ENCODE measurements around the gene CSRNP2.
"Not testable (repeated sequence)": the region's sequence is repeated elsewhere in the genome, so short reads cannot be mapped to it uniquely, and the experiment has no call there.

The CSRNP2 gene

DNA sequence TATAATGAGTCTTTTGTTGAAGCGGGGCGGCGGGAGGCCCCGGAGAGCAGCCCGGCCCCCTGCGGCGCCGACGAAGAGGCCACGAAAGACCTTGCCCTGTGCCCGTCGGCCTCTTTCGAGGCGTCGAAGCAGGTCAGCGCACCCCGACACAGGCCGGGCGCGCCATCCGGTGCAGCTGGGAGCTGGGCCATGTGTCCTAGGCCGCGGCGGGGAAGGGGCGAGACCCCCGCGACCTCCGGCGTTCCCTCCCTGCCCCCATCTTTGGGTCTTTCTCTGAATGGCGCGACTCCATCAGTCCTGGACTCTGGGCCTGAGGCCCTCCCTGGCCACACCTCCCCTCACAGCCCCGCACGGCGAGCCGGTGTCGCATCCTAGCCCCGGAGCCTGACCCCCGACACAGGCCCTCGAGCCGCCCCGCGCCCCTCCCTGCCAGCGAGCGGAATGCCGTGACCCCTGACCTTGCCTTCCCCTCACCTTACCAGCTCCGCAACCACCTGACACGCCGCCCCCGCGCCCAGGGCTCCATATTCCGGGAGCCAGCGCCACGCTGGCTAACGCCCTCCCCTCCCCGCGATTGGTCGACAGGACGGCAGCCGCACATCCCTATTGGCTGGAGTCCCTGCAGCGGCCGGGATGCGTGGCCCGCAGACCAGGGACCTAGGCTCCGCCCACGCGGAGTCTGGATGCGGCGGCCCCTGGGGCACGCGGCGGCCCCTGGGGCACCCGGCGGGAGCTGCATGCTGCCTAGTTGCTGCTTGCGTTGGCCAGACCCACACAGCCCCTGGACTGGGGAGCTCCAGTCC lies 57.4 kb downstream of the CSRNP2 start, which contains the start of gene SLC11A2:
Gene SLC11A2, minus strand, starts transcription at position 549 of the 803 bp plus-strand sequence. CDS start 15,656 bp downstream, outside the sequence.
- DNase-seq = peak; percentile 94

- DNase-seq = peak; percentile 4
These were observed 58.0 kb downstream of the CSRNP2 start for GRCh38 chr12:51025338-51025835.

DNA sequence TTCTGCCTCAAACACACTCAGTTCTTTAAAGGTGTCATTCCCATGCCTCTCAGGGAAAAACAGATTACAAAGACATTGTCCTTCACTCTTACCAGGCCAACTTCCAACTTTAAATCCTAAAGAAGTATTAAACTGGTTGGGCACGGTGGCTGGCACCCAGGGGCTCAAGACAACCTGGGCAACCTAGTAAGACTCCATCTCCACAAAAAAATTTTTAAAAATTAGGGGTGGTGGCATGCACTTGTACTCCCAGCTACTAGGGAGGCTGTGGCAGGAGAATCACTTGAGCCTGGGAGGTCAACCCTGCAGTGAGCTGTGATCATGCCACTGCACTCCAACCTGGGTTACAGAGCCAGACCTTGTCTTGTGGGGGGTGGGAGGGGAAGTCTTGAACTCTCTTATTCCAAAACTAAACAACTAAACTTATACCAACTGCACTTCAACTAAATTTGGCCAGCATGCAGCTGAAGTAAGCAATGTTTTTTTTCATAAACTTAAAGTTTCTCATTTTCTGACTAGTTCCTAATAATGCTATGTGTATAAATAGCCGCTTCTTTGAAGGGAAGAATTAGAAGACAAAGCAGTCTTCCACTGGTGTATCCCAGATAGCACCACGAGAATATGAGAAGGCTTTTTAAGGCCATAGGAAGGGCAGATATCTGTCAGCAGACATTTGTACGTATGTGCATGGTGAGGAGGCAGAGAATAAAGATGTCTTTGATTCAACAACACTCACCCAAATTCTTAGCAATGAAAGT lies 59.6 kb downstream of the CSRNP2 start:
- DNase-seq = no peak

- no peak for DNase-seq
These were observed 61.7 kb downstream of the CSRNP2 start for GRCh38 chr12:51021694-51022093.

DNA sequence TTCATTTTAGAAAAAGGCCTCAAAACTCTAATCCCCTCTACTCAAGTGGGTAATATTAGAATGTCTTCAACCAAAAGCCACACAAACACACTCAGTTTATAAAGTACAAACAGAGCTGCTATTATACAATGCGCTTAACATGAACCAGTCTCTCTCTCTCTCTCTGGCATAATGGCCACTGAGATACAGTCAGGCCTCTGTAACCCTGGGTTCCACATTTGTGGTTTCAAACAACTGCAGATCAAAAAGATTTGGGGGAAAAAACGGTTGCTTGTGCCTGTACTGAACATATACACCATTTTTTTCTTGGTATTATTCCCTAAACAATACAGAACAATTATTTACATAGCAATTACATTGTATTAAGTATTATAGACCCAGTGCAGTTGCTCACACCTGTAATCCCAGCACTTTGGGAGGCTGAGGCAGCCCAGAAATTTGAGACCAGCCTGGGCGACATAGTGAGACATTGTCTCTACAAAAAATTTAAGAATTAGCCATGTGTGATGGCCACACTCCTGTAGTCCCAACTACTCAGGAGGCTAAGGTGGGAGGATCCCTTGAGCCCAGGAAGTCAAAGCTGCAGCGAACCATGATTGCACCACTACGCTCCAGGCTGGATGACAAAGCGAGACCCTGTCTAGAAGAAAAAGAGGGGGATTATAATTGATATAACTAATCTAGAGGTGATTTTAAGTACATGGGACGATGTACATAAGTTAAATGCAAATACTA lies 62.8 kb downstream of the CSRNP2 start:
- DNase-seq = no peak

DNA sequence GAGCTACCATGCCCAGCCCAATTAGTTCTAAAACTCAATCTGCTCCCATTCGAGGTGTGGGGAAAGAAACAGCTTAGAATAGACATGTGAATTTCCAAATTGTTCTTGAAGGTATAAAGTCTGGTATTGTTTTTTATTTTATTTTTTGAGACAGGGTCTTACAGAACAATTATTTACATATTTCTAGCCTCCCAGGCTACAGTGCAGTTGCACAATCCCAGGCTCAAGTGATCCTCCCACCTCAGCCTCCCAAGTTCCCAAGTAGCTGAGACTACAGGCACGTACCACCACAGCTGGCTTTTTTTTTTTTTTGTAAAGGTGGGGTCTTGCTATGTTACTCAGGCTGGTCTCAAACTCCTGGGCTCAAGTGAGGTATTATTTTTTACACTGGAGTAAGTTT lies 63.5 kb downstream of the CSRNP2 start:
- no peak for DNase-seq

DNA sequence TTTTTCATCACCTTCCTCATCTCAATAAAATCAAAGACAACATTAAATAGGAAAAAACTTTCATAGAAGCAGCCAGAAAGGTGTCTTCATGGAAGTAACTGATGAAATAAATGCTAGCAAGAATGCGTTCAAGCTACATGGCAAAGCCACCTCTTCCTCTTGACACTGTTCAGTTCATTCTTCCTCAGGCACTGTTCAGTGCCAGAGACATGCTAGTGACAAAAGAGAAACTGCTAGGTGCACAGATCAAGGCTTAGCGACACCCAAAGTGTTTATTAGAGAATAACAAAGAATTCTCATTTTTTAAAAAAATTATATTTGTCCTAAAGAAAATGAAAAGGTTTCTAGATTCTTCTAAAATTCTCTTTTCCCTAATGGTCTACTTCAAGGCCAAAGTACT lies 64.4 kb downstream of the CSRNP2 start:
- no peak for DNase-seq

DNA sequence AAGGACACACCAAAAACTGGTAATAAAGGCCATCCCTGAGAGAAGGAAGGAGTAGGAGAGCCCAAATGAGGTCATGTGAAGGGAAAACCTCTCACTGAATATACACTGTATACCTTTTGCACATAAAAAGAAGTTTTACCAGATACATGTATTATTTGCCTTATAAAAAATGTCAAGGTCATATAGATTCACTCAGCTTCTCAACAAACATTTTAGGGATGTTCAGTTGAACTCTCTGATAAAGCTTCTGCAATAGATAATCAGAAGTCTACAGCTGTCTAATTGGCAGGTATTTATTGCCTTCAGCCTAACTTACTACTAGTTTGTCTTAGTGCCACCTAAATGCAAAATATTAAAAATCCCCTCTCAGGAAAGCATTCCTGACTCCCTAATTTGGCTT lies 65.9 kb downstream of the CSRNP2 start:
- DNase-seq = no peak

GRCh38 chr12:51014467-51014866 lies 68.9 kb downstream of the CSRNP2 start:
- DNase-seq = not testable (repeated sequence)

DNA sequence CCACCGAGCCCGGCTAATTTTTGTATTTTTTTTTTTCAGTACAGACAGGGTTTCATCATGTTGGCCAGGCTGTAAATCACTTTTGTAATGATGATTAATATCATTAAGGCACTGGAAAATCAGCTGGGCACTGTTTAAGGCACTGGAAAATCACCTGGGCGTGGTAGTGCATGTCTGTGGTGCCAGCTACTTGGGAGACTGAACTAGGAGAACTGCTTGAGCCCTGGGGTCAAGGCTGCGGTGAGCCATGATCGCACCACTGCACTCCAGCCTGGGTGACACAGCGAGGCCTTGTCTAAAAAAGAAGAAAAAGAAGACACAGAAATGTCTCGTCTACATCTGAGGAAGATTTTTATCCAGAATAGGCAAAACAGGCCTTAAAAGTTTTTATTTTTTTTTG lies 70.0 kb downstream of the CSRNP2 start:
- no peak for DNase-seq

DNA sequence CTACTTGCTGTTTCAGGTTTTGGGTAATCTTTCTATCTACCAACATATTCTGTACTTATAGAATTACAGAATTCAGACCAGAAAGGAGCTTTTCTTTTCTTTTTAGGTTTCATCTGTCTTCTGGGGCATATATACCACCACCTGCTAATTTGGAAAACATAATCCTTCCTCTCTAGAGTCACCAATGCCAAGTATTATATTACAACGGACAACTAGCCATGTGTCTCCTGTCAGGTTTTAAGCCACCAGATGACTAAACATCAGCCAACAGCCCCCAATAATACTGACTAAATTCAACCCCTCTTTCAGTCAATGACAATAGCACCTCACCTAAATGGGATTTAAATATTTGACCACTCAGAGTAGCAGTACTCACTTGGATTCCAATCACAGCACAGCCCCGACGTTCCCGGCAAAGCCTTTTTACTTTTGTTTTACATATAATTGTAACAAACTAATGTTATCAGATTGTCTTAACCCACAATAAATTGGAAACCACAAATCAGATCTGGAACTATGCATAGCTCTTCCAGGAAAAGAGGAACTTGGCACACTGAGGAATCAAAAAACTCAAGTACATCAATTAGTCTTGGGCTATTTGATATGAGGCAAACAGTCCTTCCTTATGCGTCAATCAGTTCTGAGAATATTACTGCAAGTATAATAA lies 70.7 kb downstream of the CSRNP2 start:
- DNase-seq = no peak

- DNase-seq = no peak
These were observed 71.4 kb downstream of the CSRNP2 start for GRCh38 chr12:51011955-51012354.
